DMS79 treated with DMSO at 0.1 percent for 48 hours (cell line): ENCODE data around the gene CAMK2G.
"Not testable (repeated sequence)": the region's sequence is repeated elsewhere in the genome, so short reads cannot be mapped to it uniquely, and the experiment has no call there.

ENCODE experiments used
- DNase-seq: peaks from one replicate; lab custom pipeline; 2025; lab: John Stamatoyannopoulos, UW

Gene CAMK2G

GRCh38 chr10:73812657-73813056, 61.7 kb downstream of the CAMK2G start:
- no peak for DNase-seq

- DNase-seq = no peak
Observed at GRCh38 chr10:73810735-73811465, 63.5 kb downstream of the CAMK2G start.

- no peak for DNase-seq
Observed at GRCh38 chr10:73810358-73810734, 64.0 kb downstream of the CAMK2G start.

GRCh38 chr10:73809061-73809818, 65.1 kb downstream of the CAMK2G start:
- DNase-seq = no peak

- DNase-seq = no peak
Observed at GRCh38 chr10:73808021-73808815, 66.1 kb downstream of the CAMK2G start.

- no peak for DNase-seq
Observed at GRCh38 chr10:73807471-73807870, 66.9 kb downstream of the CAMK2G start.

GRCh38 chr10:73806176-73806950, 68.0 kb downstream of the CAMK2G start:
- DNase-seq = no peak

GRCh38 chr10:73803680-73804286, 70.6 kb downstream of the CAMK2G start:
- DNase-seq = no peak

GRCh38 chr10:73802276-73802991, 71.9 kb downstream of the CAMK2G start:
- DNase-seq = no peak

GRCh38 chr10:73801253-73801590, 73.1 kb downstream of the CAMK2G start:
- DNase-seq = no peak

- no peak for DNase-seq
Observed at GRCh38 chr10:73800560-73801252, 73.6 kb downstream of the CAMK2G start.

- DNase-seq = no peak
Observed at GRCh38 chr10:73799899-73800559, 74.3 kb downstream of the CAMK2G start.

- DNase-seq = no peak
Observed at GRCh38 chr10:73798927-73799560, 75.3 kb downstream of the CAMK2G start.

GRCh38 chr10:73798087-73798486, 76.3 kb downstream of the CAMK2G start:
- no peak for DNase-seq

- DNase-seq = no peak
Observed at GRCh38 chr10:73797324-73798025, 76.9 kb downstream of the CAMK2G start.

GRCh38 chr10:73796766-73797165, 77.6 kb downstream of the CAMK2G start:
- no peak for DNase-seq

- not testable (repeated sequence) for DNase-seq
Observed at GRCh38 chr10:73796035-73796434, 78.3 kb downstream of the CAMK2G start.

GRCh38 chr10:73795491-73795890, 78.9 kb downstream of the CAMK2G start:
- DNase-seq = not testable (repeated sequence)

GRCh38 chr10:73793456-73793855, 80.9 kb downstream of the CAMK2G start:
- no peak for DNase-seq
